Liver (tissue), 9 donors: Measurements from ENCODE around the gene MT4. TPM values are rescaled to one million over a fixed set of nuclear protein-coding genes. Genes with fewer than 3 reads are reported as not detected.

Source experiments
- DNase-seq: peaks from one replicate; pipeline ENCODE4 v3.0.0-alpha.2; 2017; ENCODE audit warnings: low spot score
- H3K27ac ChIP-seq, 2 donors: one replicate each; pipeline ENCODE4 v1.7.0; 2013; ENCODE audit warnings: inconsistent platforms in 2 of 2, low read length in 2 of 2, control low read depth in 1 of 2, low read depth in 1 of 2, mild to moderate bottlenecking in 1 of 2
- H3K27me3 ChIP-seq, 4 donors: one replicate each; pipeline versions ENCODE4 v1.6.1 to v1.7.0; 2013; ENCODE audit warnings: low read length in 3 of 4, inconsistent platforms in 1 of 4, mild to moderate bottlenecking in 1 of 4, moderate library complexity in 1 of 4; ENCODE audit not compliant: control insufficient read depth in 4 of 4, insufficient read depth in 4 of 4
- H3K36me3 ChIP-seq, 4 donors: one replicate each; pipeline versions ENCODE4 v1.6.1 to v1.7.0; 2013; ENCODE audit warnings: low read length in 3 of 4, mild to moderate bottlenecking in 3 of 4, low read depth in 1 of 4, moderate library complexity in 1 of 4; ENCODE audit not compliant: control insufficient read depth in 4 of 4, insufficient read depth in 3 of 4
- H3K4me1 ChIP-seq, 4 donors: one replicate each; pipeline versions ENCODE4 v1.6.1 to v1.7.0; 2013; ENCODE audit warnings: low read length in 3 of 4, mild to moderate bottlenecking in 3 of 4, moderate library complexity in 1 of 4; ENCODE audit not compliant: control insufficient read depth in 4 of 4, insufficient read depth in 4 of 4
- H3K4me3 ChIP-seq, 3 donors: one replicate each; pipeline versions ENCODE4 v1.6.1 to v1.7.0; 2013; ENCODE audit warnings: low read length in 3 of 3, control low read depth in 1 of 3, low read depth in 1 of 3, mild to moderate bottlenecking in 1 of 3
- H3K9ac ChIP-seq, 2 donors: one replicate each; pipeline ENCODE4 v1.7.0; 2013; ENCODE audit warnings: low read length in 2 of 2, mild to moderate bottlenecking in 2 of 2, moderate library complexity in 2 of 2, control low read depth in 1 of 2, low read depth in 1 of 2
- H3K9me3 ChIP-seq, 4 donors: one replicate each; pipeline versions ENCODE4 v1.6.1 to v1.7.0; 2013; ENCODE audit warnings: low read length in 3 of 4; ENCODE audit not compliant: control insufficient read depth in 4 of 4
- ATF3 ChIP-seq: IDR thresholded peaks from 2 replicates; pipeline ENCODE4 v1.6.1; 2016; ENCODE audit warnings: antibody characterized with exemption
- CTCF ChIP-seq: fragments of 150-350 bp; IDR thresholded peaks from 2 replicates; pipeline ENCODE4 v1.5.1; 2017; ENCODE audit warnings: improper control_type of control experiment, low read depth, low read length; ENCODE audit not compliant: missing input control
- EGR1 ChIP-seq, 2 donors: IDR thresholded peaks; 2 replicates each; pipeline ENCODE4 v1.6.1; 2016 to 2018; ENCODE audit warnings: antibody characterized with exemption in 2 of 2, low read depth in 2 of 2
- FOXA1 ChIP-seq: IDR thresholded peaks from 2 replicates; pipeline ENCODE4 v1.6.1; 2016; ENCODE audit warnings: antibody characterized with exemption
- FOXA2 ChIP-seq: IDR thresholded peaks from 2 replicates; pipeline ENCODE4 v1.6.1; 2016; ENCODE audit warnings: antibody characterized with exemption
- GABPA ChIP-seq, 2 donors: IDR thresholded peaks in 1 of 2; conservative IDR thresholded peaks in 1 of 2; 2 replicates each; pipeline ENCODE4 v1.6.1; 2016; ENCODE audit warnings: antibody characterized with exemption in 2 of 2, mild to moderate bottlenecking in 1 of 2, moderate library complexity in 1 of 2
- HNF4A ChIP-seq, 2 donors: conservative IDR thresholded peaks; 2 replicates each; pipeline ENCODE4 v1.6.1; 2016; ENCODE audit warnings: antibody characterized with exemption in 2 of 2, mild to moderate bottlenecking in 2 of 2
- HNF4G ChIP-seq: IDR thresholded peaks from 2 replicates; pipeline ENCODE4 v1.6.1; 2016; ENCODE audit warnings: antibody characterized with exemption
- JUND ChIP-seq, 2 donors: IDR thresholded peaks; 2 replicates each; pipeline ENCODE4 v1.6.1; 2016; ENCODE audit warnings: antibody characterized with exemption in 2 of 2
- MAX ChIP-seq: IDR thresholded peaks from 2 replicates; pipeline ENCODE4 v1.6.1; 2016; ENCODE audit warnings: antibody characterized with exemption
- NR2F2 ChIP-seq: IDR thresholded peaks from 2 replicates; pipeline ENCODE4 v1.6.1; 2016; ENCODE audit warnings: antibody characterized with exemption
- RAD21 ChIP-seq, 2 donors: IDR thresholded peaks; 2 replicates each; pipeline ENCODE4 v1.6.1; 2016; ENCODE audit warnings: antibody characterized with exemption in 2 of 2, mild to moderate bottlenecking in 2 of 2
- REST ChIP-seq: IDR thresholded peaks from 2 replicates; pipeline ENCODE4 v1.6.1; 2016; ENCODE audit warnings: antibody characterized with exemption, mild to moderate bottlenecking
- RXRA ChIP-seq, 2 donors: IDR thresholded peaks; 2 replicates each; pipeline ENCODE4 v1.6.1; 2017 to 2018; ENCODE audit warnings: antibody characterized with exemption in 2 of 2, mild to moderate bottlenecking in 1 of 2
- SP1 ChIP-seq: IDR thresholded peaks from 2 replicates; pipeline ENCODE4 v1.6.1; 2018; ENCODE audit warnings: antibody characterized with exemption, mild to moderate bottlenecking
- TAF1 ChIP-seq: conservative IDR thresholded peaks from 2 replicates; pipeline ENCODE4 v1.6.1; 2016; ENCODE audit warnings: antibody characterized with exemption, mild to moderate bottlenecking
- YY1 ChIP-seq: IDR thresholded peaks from 2 replicates; pipeline ENCODE4 v1.6.1; 2016; ENCODE audit warnings: antibody characterized with exemption, mild to moderate bottlenecking
- ZBTB33 ChIP-seq: IDR thresholded peaks from 2 replicates; pipeline ENCODE4 v1.6.1; 2016; ENCODE audit warnings: antibody characterized with exemption
- WGBS: extraction: QIAGEN DNeasy Blood & Tissue Kit; methylation state at CpG from one replicate; pipeline ENCODE4 v1.1.7; 2013; 5-methylcytosine and 5-hydroxymethylcytosine counted together
- polyA plus RNA-seq, 2 donors: library from polyadenylated mRNA; stranded (reverse) in 1 of 2; unstranded in 1 of 2; fragments of 200-250 nt in 1 of 2; fragments of >200 nt in 1 of 2; fragmentation: Nextera tagmentation in 1 of 2; extraction: Ambion mirVana in 1 of 2; gene quantifications; one replicate each; pipeline versions ENCODE4 v1.2.1 to v1.2.3, GENCODE V29; 2013 to 2015
- total RNA-seq, 2 donors: library from RNA; depleted of rRNA; stranded (reverse); fragments of >200 nt; gene quantifications; one replicate each; pipeline ENCODE4 v1.2.3, GENCODE V29; 2014
- donor health status: healthy.
- donor health status: healthy.
- donor health status: healthy.
- donor health status: healthy.
- donor health status: healthy.

MT4 gene
- total and polyA plus RNA-seq, 4 donors: not detected

GRCh38 chr16:56551796-56552738, 12.8 kb upstream of the MT4 start:
- 25% methylated on average over 11 of the region's 11 CpGs for WGBS
- Histone ChIP-seq H3K9me3 (no peaks in the 10 kb centered on the region), H3K27ac (peak overlapping the region; percentile 35 to 61), H3K36me3 (no peaks in the 10 kb centered on the region), H3K4me1 (peaks cover 0 to 12% (median 9%) of the 10 kb centered on the region in 4 donors), H3K27me3 (no peaks in the 10 kb centered on the region), H3K9ac (no peak overlapping the region), H3K4me3 (no peak overlapping the region)
- TF ChIP-seq GABPA (IDR thresholded peaks at IDR 0.05 in 1 of 2, conservative IDR thresholded peaks at IDR 0.05 in 1 of 2) (peak in 1 of 2 donors; percentile 53), CTCF (no peak), TAF1 (no peak), NR2F2 (peak; percentile 71), HNF4A (conservative IDR thresholded peaks at IDR 0.05) (peak; percentile 91 to 94), ATF3 (no peak), JUND (IDR thresholded peaks at IDR 0.05) (peak; percentile 38 to 55), RAD21 (IDR thresholded peaks at IDR 0.05) (peak; percentile 6 to 58), ZBTB33 (peak; percentile 57), FOXA2 (no peak), FOXA1 (peak; percentile 7), HNF4G (peak; percentile 62), YY1 (peak; percentile 73), SP1 (peak; percentile 90), MAX (peak; percentile 74), EGR1 (IDR thresholded peaks at IDR 0.05; ENCODE audit: low read depth in 2 of 2) (peak; percentile 28 to 37), REST (no peak), RXRA (IDR thresholded peaks at IDR 0.05) (peak; percentile 79 to 85)
- DNase-seq: no peak
